Neutrophil (primary cell): ENCODE results near the gene PLD3.
"Not testable (repeated sequence)": the region's sequence is repeated elsewhere in the genome, so short reads cannot be mapped to it uniquely, and the experiment has no call there.

Experiments used
- H3K27ac ChIP-seq: fragments of 200-600 bp; sonication (generic); 2 replicates; pipeline ENCODE4 v1.5.1; 2016; ENCODE audit warnings: mild to moderate bottlenecking, moderate library complexity
- H3K27me3 ChIP-seq: fragments of 200-600 bp; sonication (generic); 2 replicates; pipeline ENCODE4 v1.6.0; 2016; ENCODE audit warnings: mild to moderate bottlenecking
- H3K36me3 ChIP-seq: fragments of 200-600 bp; sonication (generic); 2 replicates; pipeline ENCODE4 v1.5.1; 2017
- H3K4me1 ChIP-seq, 2 experiments: fragments of 200-600 bp in 1 of 2; sonication (generic) in 1 of 2; 1 replicate in 1 of 2; 2 replicates in 1 of 2; pipeline versions ENCODE4 v1.5.1 to v1.6.1; 2013 to 2016; ENCODE audit warnings: low read depth in 1 of 2, low read length in 1 of 2, mild to moderate bottlenecking in 1 of 2, moderate library complexity in 1 of 2; ENCODE audit not compliant: control insufficient read depth in 1 of 2, insufficient read depth in 1 of 2
- H3K4me3 ChIP-seq, 2 experiments: fragments of 200-600 bp in 1 of 2; sonication (generic) in 1 of 2; 1 replicate in 1 of 2; 2 replicates in 1 of 2; pipeline ENCODE4 v1.5.1; 2013 to 2016; ENCODE audit warnings: low read depth in 1 of 2, low read length in 1 of 2, mild to moderate bottlenecking in 1 of 2, moderate library complexity in 1 of 2
- H3K9me3 ChIP-seq: fragments of 200-600 bp; sonication (generic); 2 replicates; pipeline ENCODE4 v1.5.1; 2016
- CTCF ChIP-seq: fragments of 200-600 bp; sonication (generic); IDR thresholded peaks from 2 replicates; pipeline ENCODE4 v1.5.1; 2016; ENCODE audit warnings: antibody characterized with exemption

PLD3 gene

GRCh38 chr19:40322271-40322610, 26.3 kb upstream of the PLD3 start:
- H3K36me3 ChIP-seq: peaks cover 89% of the 10 kb centered on the region
- no peaks in the 10 kb centered on the region for H3K4me1 ChIP-seq
- no peaks in the 10 kb centered on the region for H3K9me3 ChIP-seq
- no peak for TF ChIP-seq CTCF
- no peak overlapping the region for H3K27ac ChIP-seq
- H3K27me3 ChIP-seq: no peaks in the 10 kb centered on the region
- no peak overlapping the region for H3K4me3 ChIP-seq

GRCh38 chr19:40322951-40323615, 25.4 kb upstream of the PLD3 start:
- Histone ChIP-seq H3K4me1 (no peaks in the 10 kb centered on the region), H3K4me3 (no peak overlapping the region), H3K27me3 (no peaks in the 10 kb centered on the region), H3K9me3 (no peaks in the 10 kb centered on the region), H3K27ac (no peak overlapping the region), H3K36me3 (peaks cover 90% of the 10 kb centered on the region)
- no peak for TF ChIP-seq CTCF

GRCh38 chr19:40323705-40324104, 24.8 kb upstream of the PLD3 start:
- Histone ChIP-seq H3K27me3 (no peaks in the 10 kb centered on the region), H3K36me3 (peaks cover 90% of the 10 kb centered on the region), H3K4me1 (no peaks in the 10 kb centered on the region), H3K9me3 (no peaks in the 10 kb centered on the region), H3K27ac (no peak overlapping the region), H3K4me3 (no peak overlapping the region)
- TF ChIP-seq CTCF: no peak

- Histone ChIP-seq H3K27me3 (no peaks in the 10 kb centered on the region), H3K4me1 (no peaks in the 10 kb centered on the region), H3K27ac (no peak overlapping the region), H3K36me3 (peaks cover 88% of the 10 kb centered on the region), H3K9me3 (no peaks in the 10 kb centered on the region), H3K4me3 (no peak overlapping the region)
- TF ChIP-seq CTCF: no peak
These were observed 22.3 kb upstream of the PLD3 start for GRCh38 chr19:40326201-40326600.

GRCh38 chr19:40331052-40331451, 17.4 kb upstream of the PLD3 start:
- Histone ChIP-seq H3K36me3 (peaks cover 88% of the 10 kb centered on the region), H3K4me1 (no peaks in the 10 kb centered on the region), H3K9me3 (no peaks in the 10 kb centered on the region), H3K27ac (no peak overlapping the region), H3K4me3 (no peak overlapping the region), H3K27me3 (no peaks in the 10 kb centered on the region)
- no peak for TF ChIP-seq CTCF

GRCh38 chr19:40332669-40333068, 15.8 kb upstream of the PLD3 start:
- Histone ChIP-seq H3K36me3 (peaks cover 83% of the 10 kb centered on the region), H3K4me3 (no peak overlapping the region), H3K27ac (no peak overlapping the region), H3K9me3 (no peaks in the 10 kb centered on the region), H3K27me3 (no peaks in the 10 kb centered on the region), H3K4me1 (no peaks in the 10 kb centered on the region)
- no peak for TF ChIP-seq CTCF

GRCh38 chr19:40333083-40333482, 15.4 kb upstream of the PLD3 start:
- H3K27ac ChIP-seq, H3K9me3 ChIP-seq, H3K4me3 ChIP-seq, H3K27me3 ChIP-seq, H3K4me1 ChIP-seq: not testable (repeated sequence)
- H3K36me3 ChIP-seq: peaks cover 79% of the 10 kb centered on the region
